ENCODE results near the gene SCYGR3.

Gene SCYGR3

GRCh38 chr2:227568852-227569169 is 45.8 kb downstream of the SCYGR3 start:
- no peak for DNase-seq (ENCODE audit: low spot score)
- Histone ChIP-seq H3K27ac (no peak overlapping the region), H3K4me3 (no peak overlapping the region)
- TF ChIP-seq CTCF (IDR thresholded peaks at IDR 0.05) = no peak

- no peak for DNase-seq (ENCODE audit: low spot score)
- Histone ChIP-seq H3K27ac (no peak overlapping the region), H3K4me3 (no peak overlapping the region)
- no peak for TF ChIP-seq CTCF (IDR thresholded peaks at IDR 0.05)
Observed at GRCh38 chr2:227566012-227566411, 48.6 kb downstream of the SCYGR3 start.

GRCh38 chr2:227565080-227565479 is 49.6 kb downstream of the SCYGR3 start:
- DNase-seq (ENCODE audit: low spot score) = no peak
- no peak overlapping the region for H3K27ac ChIP-seq
- TF ChIP-seq CTCF (IDR thresholded peaks at IDR 0.05) = no peak
- no peak overlapping the region for H3K4me3 ChIP-seq
